ENCODE results near the gene KLHL40. TPM values are rescaled to one million over a fixed set of nuclear protein-coding genes. Genes with fewer than 3 reads are reported as not detected.

Gene KLHL40
- total and polyA plus RNA-seq, 9 donors: 86.0 to 176 (median 124) TPM

DNA sequence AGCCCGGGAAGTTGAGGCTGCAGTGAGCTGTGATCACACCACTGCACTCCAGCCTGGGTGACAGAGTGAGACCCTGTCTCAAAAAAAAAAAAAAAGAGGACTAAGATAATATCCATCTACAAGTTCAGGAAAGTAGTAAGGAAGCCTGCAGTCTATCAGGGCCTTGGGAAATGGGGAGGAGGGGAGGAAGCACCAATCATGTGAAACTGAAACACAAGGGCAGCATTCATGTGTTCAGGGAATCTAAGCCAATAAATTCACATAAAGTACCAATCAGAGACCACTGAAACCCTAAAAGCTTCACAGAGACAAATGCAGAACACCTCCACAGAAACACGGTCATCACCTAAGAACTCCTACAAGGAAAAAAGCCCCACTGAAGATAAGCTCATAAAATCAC lies 40.1 kb downstream of the KLHL40 start:
- H3K4me1 ChIP-seq (ENCODE audit: control insufficient read depth, insufficient read depth, low read length): no peaks in the 10 kb centered on the region
- H3K36me3 ChIP-seq (ENCODE audit: control insufficient read depth, insufficient read depth, low read length): no peaks in the 10 kb centered on the region
- no peak overlapping the region for H3K27ac ChIP-seq (ENCODE audit: low read length)
- 100% methylated on average over 1 of the region's 2 CpGs for WGBS (ENCODE audit: insufficient coverage)
- no peaks in the 10 kb centered on the region for H3K27me3 ChIP-seq (ENCODE audit: control insufficient read depth, insufficient read depth, low read length)
- no peak overlapping the region for H3K4me3 ChIP-seq (ENCODE audit: low read length)
- no peak for DNase-seq
- no peaks in the 10 kb centered on the region for H3K9me3 ChIP-seq (replicated peaks; ENCODE audit: control insufficient read depth, low read depth, low read length)

DNA sequence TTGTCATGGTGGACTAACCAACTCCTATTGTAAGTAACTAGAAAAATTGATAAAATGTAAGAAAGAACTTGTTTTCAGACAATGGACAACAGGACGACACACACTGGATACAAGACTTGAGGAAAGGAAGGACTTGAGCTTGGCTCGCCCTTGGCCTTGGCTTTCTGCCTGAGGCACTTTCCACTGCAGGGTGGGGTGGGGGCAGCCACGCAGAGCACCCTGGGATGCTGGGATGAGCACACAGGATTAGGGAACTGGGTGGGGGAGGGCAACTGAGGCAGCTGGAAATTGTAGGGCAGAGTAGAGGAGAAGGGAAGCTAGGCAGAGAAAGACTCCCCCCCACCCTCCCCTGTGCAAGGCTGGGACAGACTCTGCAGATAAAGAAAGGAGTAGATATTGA lies 42.7 kb downstream of the KLHL40 start:
- no peaks in the 10 kb centered on the region for H3K27me3 ChIP-seq (ENCODE audit: control insufficient read depth, insufficient read depth, low read length)
- H3K27ac ChIP-seq (ENCODE audit: low read length): no peak overlapping the region
- H3K36me3 ChIP-seq (ENCODE audit: control insufficient read depth, insufficient read depth, low read length): no peaks in the 10 kb centered on the region
- WGBS (ENCODE audit: insufficient coverage): 17% methylated on average over 2 of the region's 3 CpGs
- H3K4me3 ChIP-seq (ENCODE audit: low read length): no peak overlapping the region
- no peaks in the 10 kb centered on the region for H3K4me1 ChIP-seq (ENCODE audit: control insufficient read depth, insufficient read depth, low read length)
- DNase-seq: no peak
- H3K9me3 ChIP-seq (replicated peaks; ENCODE audit: control insufficient read depth, low read depth, low read length): no peaks in the 10 kb centered on the region

- no peak overlapping the region for H3K27ac ChIP-seq (ENCODE audit: low read length)
- no peaks in the 10 kb centered on the region for H3K4me1 ChIP-seq (ENCODE audit: control insufficient read depth, insufficient read depth, low read length)
- no peaks in the 10 kb centered on the region for H3K9me3 ChIP-seq (replicated peaks; ENCODE audit: control insufficient read depth, low read depth, low read length)
- no peaks in the 10 kb centered on the region for H3K36me3 ChIP-seq (ENCODE audit: control insufficient read depth, insufficient read depth, low read length)
- no peaks in the 10 kb centered on the region for H3K27me3 ChIP-seq (ENCODE audit: control insufficient read depth, insufficient read depth, low read length)
- no CpG with 5 or more reads among the region's 3 CpGs for WGBS (ENCODE audit: insufficient coverage)
- H3K4me3 ChIP-seq (ENCODE audit: low read length): no peak overlapping the region
- DNase-seq: no peak
Observed at GRCh38 chr3:42728668-42729364, 43.5 kb downstream of the KLHL40 start.

GRCh38 chr3:42729404-42730145 lies 44.2 kb downstream of the KLHL40 start:
- Histone ChIP-seq H3K27me3 (ENCODE audit: control insufficient read depth, insufficient read depth, low read length) (no peaks in the 10 kb centered on the region), H3K27ac (ENCODE audit: low read length) (no peak overlapping the region), H3K9me3 (replicated peaks; ENCODE audit: control insufficient read depth, low read depth, low read length) (no peaks in the 10 kb centered on the region), H3K4me3 (ENCODE audit: low read length) (no peak overlapping the region), H3K4me1 (ENCODE audit: control insufficient read depth, insufficient read depth, low read length) (no peaks in the 10 kb centered on the region), H3K36me3 (ENCODE audit: control insufficient read depth, insufficient read depth, low read length) (no peaks in the 10 kb centered on the region)
- DNase-seq: no peak
- WGBS (ENCODE audit: insufficient coverage): 54% methylated on average over 6 of the region's 6 CpGs

GRCh38 chr3:42730294-42730693 lies 45.0 kb downstream of the KLHL40 start:
- 85% methylated on average over 9 of the region's 11 CpGs for WGBS (ENCODE audit: insufficient coverage)

DNA sequence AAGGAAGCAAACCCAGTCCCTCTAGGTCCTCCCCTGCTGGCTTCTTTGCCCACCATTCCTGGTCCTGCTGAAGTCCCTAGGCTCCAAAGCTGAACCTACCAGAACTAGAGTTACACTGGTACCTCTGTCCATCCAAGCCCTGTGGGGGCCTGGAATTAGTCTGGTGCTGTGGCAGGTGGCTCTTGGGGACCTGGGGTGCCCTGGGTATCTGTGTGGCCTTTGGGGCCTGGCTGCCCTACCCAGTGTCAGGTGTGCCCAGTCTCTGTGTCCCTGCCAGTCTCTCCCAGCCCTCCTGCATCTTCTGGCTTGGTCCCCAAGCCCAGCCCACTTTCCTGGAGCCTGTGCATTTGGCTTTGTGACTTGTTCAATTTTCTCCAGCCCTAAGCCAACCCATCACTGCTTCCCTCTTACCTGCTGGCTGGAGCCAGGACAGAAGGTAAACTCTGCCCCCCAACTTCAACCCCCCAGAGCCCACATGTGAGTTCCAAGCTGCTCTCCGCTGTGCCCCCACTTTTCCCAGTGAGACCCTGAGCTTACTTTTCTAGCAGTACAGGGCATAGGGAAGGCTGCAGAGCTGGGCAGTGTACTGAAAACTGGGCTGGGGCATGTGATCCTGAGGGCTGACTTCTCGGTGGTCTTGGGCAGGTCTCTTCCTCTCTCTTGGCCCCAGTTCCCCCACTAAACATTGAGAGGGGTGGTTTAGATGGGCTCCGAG lies 45.5 kb downstream of the KLHL40 start:
- Histone ChIP-seq H3K4me3 (ENCODE audit: low read length) (no peak overlapping the region), H3K9me3 (replicated peaks; ENCODE audit: control insufficient read depth, low read depth, low read length) (no peaks in the 10 kb centered on the region), H3K36me3 (ENCODE audit: control insufficient read depth, insufficient read depth, low read length) (no peaks in the 10 kb centered on the region), H3K27ac (ENCODE audit: low read length) (no peak overlapping the region), H3K27me3 (ENCODE audit: control insufficient read depth, insufficient read depth, low read length) (no peaks in the 10 kb centered on the region), H3K4me1 (ENCODE audit: control insufficient read depth, insufficient read depth, low read length) (no peaks in the 10 kb centered on the region)
- no peak for DNase-seq
- no CpG with 5 or more reads among the region's 3 CpGs for WGBS (ENCODE audit: insufficient coverage)

More at GRCh38 chr3:42730294-42730693, 45.0 kb downstream of the KLHL40 start:
- no peaks in the 10 kb centered on the region for H3K9me3 ChIP-seq (replicated peaks; ENCODE audit: control insufficient read depth, low read depth, low read length)
- no peak overlapping the region for H3K4me3 ChIP-seq (ENCODE audit: low read length)
- H3K27ac ChIP-seq (ENCODE audit: low read length): no peak overlapping the region
- no peaks in the 10 kb centered on the region for H3K4me1 ChIP-seq (ENCODE audit: control insufficient read depth, insufficient read depth, low read length)
- H3K36me3 ChIP-seq (ENCODE audit: control insufficient read depth, insufficient read depth, low read length): no peaks in the 10 kb centered on the region
- DNase-seq: no peak
- H3K27me3 ChIP-seq (ENCODE audit: control insufficient read depth, insufficient read depth, low read length): no peaks in the 10 kb centered on the region

GRCh38 chr3:42731476-42732195 lies 46.3 kb downstream of the KLHL40 start:
- Histone ChIP-seq H3K27ac (ENCODE audit: low read length) (no peak overlapping the region), H3K4me3 (ENCODE audit: low read length) (no peak overlapping the region), H3K4me1 (ENCODE audit: control insufficient read depth, insufficient read depth, low read length) (no peaks in the 10 kb centered on the region), H3K36me3 (ENCODE audit: control insufficient read depth, insufficient read depth, low read length) (no peaks in the 10 kb centered on the region), H3K9me3 (replicated peaks; ENCODE audit: control insufficient read depth, low read depth, low read length) (no peaks in the 10 kb centered on the region), H3K27me3 (ENCODE audit: control insufficient read depth, insufficient read depth, low read length) (no peaks in the 10 kb centered on the region)
- no peak for DNase-seq
- WGBS (ENCODE audit: insufficient coverage): 77% methylated on average over 5 of the region's 6 CpGs

DNA sequence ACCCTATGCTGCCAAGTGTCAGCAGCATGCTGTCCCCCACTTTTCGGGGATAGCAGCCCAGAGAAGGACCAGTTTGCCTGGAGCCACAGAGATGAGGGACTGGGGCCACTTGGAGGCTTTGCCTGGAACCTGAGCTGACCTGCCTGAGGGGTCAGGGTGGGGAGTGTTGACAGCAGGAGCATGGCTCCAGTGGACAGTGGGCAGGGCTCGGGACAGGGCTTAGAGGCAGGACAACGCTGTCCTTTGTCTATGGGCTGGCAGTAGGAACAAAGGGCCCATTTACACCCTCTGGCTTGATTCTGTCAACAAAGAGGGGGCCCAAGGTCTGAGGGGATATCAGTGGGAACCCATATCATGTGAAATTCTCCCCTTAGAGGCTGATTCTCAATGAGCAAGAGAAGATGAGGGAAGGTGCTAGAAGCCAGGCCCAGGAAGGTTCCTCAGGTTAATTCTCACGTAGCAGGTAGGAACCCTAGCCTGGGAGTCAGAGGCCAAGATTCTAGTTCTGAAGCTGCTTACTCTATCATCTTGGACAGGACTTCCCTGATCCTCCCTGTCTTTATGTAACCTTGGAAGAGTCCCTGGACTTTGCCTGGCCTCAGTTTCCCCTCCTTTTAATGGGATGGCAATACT lies 47.0 kb downstream of the KLHL40 start:
- H3K27me3 ChIP-seq (ENCODE audit: control insufficient read depth, insufficient read depth, low read length): no peaks in the 10 kb centered on the region
- H3K27ac ChIP-seq (ENCODE audit: low read length): no peak overlapping the region
- H3K4me1 ChIP-seq (ENCODE audit: control insufficient read depth, insufficient read depth, low read length): no peaks in the 10 kb centered on the region
- no peak overlapping the region for H3K4me3 ChIP-seq (ENCODE audit: low read length)
- no peak for DNase-seq
- no peaks in the 10 kb centered on the region for H3K9me3 ChIP-seq (replicated peaks; ENCODE audit: control insufficient read depth, low read depth, low read length)
- no peaks in the 10 kb centered on the region for H3K36me3 ChIP-seq (ENCODE audit: control insufficient read depth, insufficient read depth, low read length)
- 80% methylated on average over 4 of the region's 4 CpGs for WGBS (ENCODE audit: insufficient coverage)

DNA sequence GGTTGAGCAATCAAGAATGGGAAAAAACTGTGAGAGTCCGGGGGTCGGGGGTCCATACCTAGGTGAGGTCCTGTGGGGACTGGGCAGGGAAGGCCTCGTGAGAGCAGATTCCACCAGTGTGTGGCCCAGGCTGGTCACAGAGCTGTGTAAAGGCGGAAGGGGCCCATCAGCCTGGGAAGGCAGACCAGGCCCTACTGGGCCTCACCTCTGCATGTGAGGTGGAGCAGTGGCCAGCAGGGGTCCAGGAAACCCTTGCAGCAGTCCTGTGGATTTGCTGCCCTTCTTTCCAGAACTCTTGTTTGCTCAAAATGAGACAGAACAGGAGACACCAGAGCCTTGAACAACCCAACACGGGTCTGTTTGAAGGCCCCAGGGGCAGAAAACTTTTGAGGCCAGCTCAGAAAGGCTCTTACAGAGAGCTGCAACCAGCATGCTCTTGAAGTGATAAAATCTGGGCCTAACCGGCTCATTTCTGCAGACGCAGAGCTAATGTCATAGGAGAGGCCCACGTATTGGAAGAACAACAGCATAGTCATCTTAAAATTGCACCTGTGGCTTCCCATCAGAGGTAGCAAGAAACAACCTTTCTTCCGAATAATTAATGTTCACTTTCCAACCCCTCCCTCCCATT lies 47.6 kb downstream of the KLHL40 start:
- Histone ChIP-seq H3K36me3 (ENCODE audit: control insufficient read depth, insufficient read depth, low read length) (no peaks in the 10 kb centered on the region), H3K4me1 (ENCODE audit: control insufficient read depth, insufficient read depth, low read length) (no peaks in the 10 kb centered on the region), H3K27ac (ENCODE audit: low read length) (no peak overlapping the region), H3K9me3 (replicated peaks; ENCODE audit: control insufficient read depth, low read depth, low read length) (no peaks in the 10 kb centered on the region), H3K4me3 (ENCODE audit: low read length) (no peak overlapping the region), H3K27me3 (ENCODE audit: control insufficient read depth, insufficient read depth, low read length) (no peaks in the 10 kb centered on the region)
- 77% methylated on average over 9 of the region's 9 CpGs for WGBS (ENCODE audit: insufficient coverage)
- no peak for DNase-seq
